CD14-positive monocyte (primary cell): ENCODE data around the gene ZBTB32. TPM values are rescaled to one million over a fixed set of nuclear protein-coding genes. Genes with fewer than 3 reads are reported as not detected.
"Not testable (repeated sequence)": the region's sequence is repeated elsewhere in the genome, so short reads cannot be mapped to it uniquely, and the experiment has no call there.

Source experiments
- DNase-seq, 3 donors: peaks; one replicate each; pipeline ENCODE4 v3.0.0-alpha.2; 2011 to 2022
- H2AFZ ChIP-seq: 2 replicates; pipeline ENCODE4 v1.6.0; 2012; ENCODE audit warnings: mild to moderate bottlenecking, low read depth, low read length, inconsistent platforms; ENCODE audit not compliant: insufficient read depth, poor library complexity, severe bottlenecking
- H3K27ac ChIP-seq, 2 donors: 1 replicate in 1 of 2; 2 replicates in 1 of 2; pipeline ENCODE4 v1.5.1; 2012 to 2013; ENCODE audit warnings: low read length in 2 of 2, control low read depth in 1 of 2, inconsistent platforms in 1 of 2, low read depth in 1 of 2, mild to moderate bottlenecking in 1 of 2
- H3K27me3 ChIP-seq, 2 donors: one replicate each; pipeline versions ENCODE4 v1.6.0 to v1.6.1; 2011 to 2013; ENCODE audit warnings: low read length in 2 of 2; ENCODE audit not compliant: control insufficient read depth in 2 of 2, insufficient read depth in 2 of 2
- H3K36me3 ChIP-seq, 2 donors: replicated peaks in 1 of 2; 1 replicate in 1 of 2; 2 replicates in 1 of 2; pipeline versions ENCODE4 v1.5.1 to v1.6.1; 2012 to 2013; ENCODE audit warnings: low read length in 2 of 2, control low read depth in 1 of 2, inconsistent platforms in 1 of 2, mild to moderate bottlenecking in 1 of 2; ENCODE audit not compliant: insufficient read depth in 2 of 2, control insufficient read depth in 1 of 2
- H3K4me1 ChIP-seq, 2 donors: 1 replicate in 1 of 2; 2 replicates in 1 of 2; pipeline versions ENCODE4 v1.5.1 to v1.6.1; 2012 to 2013; ENCODE audit warnings: low read length in 2 of 2, control low read depth in 1 of 2, inconsistent platforms in 1 of 2, mild to moderate bottlenecking in 1 of 2, moderate library complexity in 1 of 2; ENCODE audit not compliant: insufficient read depth in 2 of 2, control insufficient read depth in 1 of 2
- H3K4me2 ChIP-seq: replicated peaks from 2 replicates; pipeline ENCODE3; 2012; ENCODE audit warnings: low read length, moderate library complexity, mild to moderate bottlenecking; ENCODE audit not compliant: poor library complexity, severe bottlenecking; ENCODE audit errors: extremely low read depth
- H3K4me3 ChIP-seq, 3 experiments: fragments of 200-600 bp in 1 of 3; sonication (generic) in 1 of 3; replicated peaks in 1 of 3; 1 replicate in 2 of 3; 2 replicates in 1 of 3; pipeline ENCODE4 v1.5.1; 2011 to 2013; ENCODE audit warnings: low read length in 3 of 3, mild to moderate bottlenecking in 3 of 3, control low read depth in 2 of 3, low read depth in 2 of 3, inconsistent platforms in 1 of 3, moderate library complexity in 1 of 3
- H3K79me2 ChIP-seq: 2 replicates; pipeline ENCODE4 v1.6.0; 2012; ENCODE audit warnings: mild to moderate bottlenecking, control low read depth, inconsistent platforms, low read length, moderate library complexity; ENCODE audit not compliant: insufficient read depth
- H3K9ac ChIP-seq: 2 replicates; pipeline ENCODE4 v1.6.0; 2017; ENCODE audit warnings: low read length, mild to moderate bottlenecking; ENCODE audit not compliant: insufficient read depth, poor library complexity, severe bottlenecking
- H3K9me3 ChIP-seq, 2 donors: replicated peaks in 1 of 2; 1 replicate in 1 of 2; 2 replicates in 1 of 2; pipeline versions ENCODE4 v1.5.1 to v1.6.1; 2012 to 2013; ENCODE audit warnings: low read length in 2 of 2, control low read depth in 1 of 2; ENCODE audit not compliant: control insufficient read depth in 1 of 2, insufficient read depth in 1 of 2
- H4K20me1 ChIP-seq: 2 replicates; pipeline ENCODE4 v1.6.0; 2012; ENCODE audit warnings: mild to moderate bottlenecking, low read length, control low read depth, moderate library complexity; ENCODE audit not compliant: insufficient read depth
- H3K27ac Mint-ChIP-seq, 7 donors: one replicate each; pipeline ENCODE4 v1.8.0; 2020; ENCODE audit warnings: mild to moderate bottlenecking in 7 of 7, mixed read lengths in 7 of 7, moderate library complexity in 6 of 7, inconsistent platforms in 2 of 7
- H3K27me3 Mint-ChIP-seq, 3 donors: one replicate each; pipeline ENCODE4 v1.8.0; 2021 to 2022; ENCODE audit warnings: low read depth in 3 of 3, mild to moderate bottlenecking in 3 of 3, mixed read lengths in 3 of 3, moderate library complexity in 3 of 3, inconsistent platforms in 1 of 3
- H3K36me3 Mint-ChIP-seq, 2 donors: one replicate each; pipeline ENCODE4 v1.8.0; 2020; ENCODE audit warnings: mixed read lengths in 2 of 2, inconsistent platforms in 1 of 2, mild to moderate bottlenecking in 1 of 2
- H3K4me1 Mint-ChIP-seq: one replicate; pipeline ENCODE4 v1.8.0; 2020; ENCODE audit warnings: mild to moderate bottlenecking, mixed read lengths
- H3K4me3 Mint-ChIP-seq, 2 donors: one replicate each; pipeline ENCODE4 v1.8.0; 2020; ENCODE audit warnings: mild to moderate bottlenecking in 2 of 2, mixed read lengths in 2 of 2, moderate library complexity in 1 of 2
- H3K9me3 Mint-ChIP-seq, 7 donors: one replicate each; pipeline ENCODE4 v1.8.0; 2020 to 2022; ENCODE audit warnings: mixed read lengths in 7 of 7, mild to moderate bottlenecking in 6 of 7, moderate library complexity in 6 of 7, inconsistent platforms in 2 of 7
- WGBS: methylation state at CpG from one replicate; pipeline ENCODE4 v1.1.5; 2013; ENCODE audit warnings: missing lambda C conversion rate; ENCODE audit not compliant: insufficient coverage; 5-methylcytosine and 5-hydroxymethylcytosine counted together
- intact Hi-C, 2 donors: fragments of 100-400 bp; cut with micrococcal nuclease; formaldehyde crosslinking; loops; one replicate each; pipeline versions ENCODE4 v1.15.0 to v1.15.1; 2023
- polyA plus RNA-seq, 3 donors: library from polyadenylated mRNA; depleted of rRNA in 1 of 3; unstranded in 2 of 3; stranded (reverse) in 1 of 3; fragments of 300-500 nt in 2 of 3; fragments of >200 nt in 1 of 3; fragmentation: Illumina TruSeq in 2 of 3; gene quantifications; 1 replicate in 2 of 3; 2 replicates in 1 of 3; pipeline ENCODE4 v1.2.3, GENCODE V29; 2012 to 2021
- TF ChIP-seq, protein P1 (sequence below): fragments of 200-600 bp; IDR thresholded peaks from one replicate; pipeline ENCODE4 v1.8.0; 2022; ENCODE audit warnings: antibody characterized with exemption, mild to moderate bottlenecking

ZBTB32 gene
- polyA plus RNA-seq, 3 donors, result 0.05 TPM; not detected in 2

DNA sequence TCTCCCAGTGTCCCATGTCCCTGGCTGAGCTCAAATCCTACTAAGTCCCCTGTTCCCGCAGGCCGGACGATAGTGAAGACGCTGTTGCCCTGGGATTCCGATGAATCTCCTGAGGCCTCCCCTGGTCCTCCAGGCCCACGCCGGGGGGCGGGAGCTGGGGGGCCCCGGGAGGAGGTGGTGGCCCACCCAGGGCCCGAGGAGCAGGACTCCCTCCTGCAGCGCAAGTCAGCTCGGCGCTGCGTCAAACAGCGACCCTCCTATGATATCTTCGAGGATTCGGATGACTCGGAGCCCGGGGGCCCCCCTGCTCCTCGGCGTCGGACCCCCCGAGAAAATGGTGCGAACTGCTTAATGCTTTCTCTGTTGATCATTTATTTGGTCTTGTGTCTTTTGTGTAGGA, 19.3 kb downstream of the ZBTB32 start:
- Histone ChIP-seq H3K27me3 (no peaks in the 10 kb centered on the region), H4K20me1 (peaks cover 60% of the 10 kb centered on the region), H3K79me2 (peaks cover 27% of the 10 kb centered on the region), H3K9me3 (no peaks in the 10 kb centered on the region), H3K4me1 (peaks cover 8 to 13% of the 10 kb centered on the region in 2 donors), H3K9ac (no peak overlapping the region), H2AFZ (no peak overlapping the region), H3K27ac (no peak overlapping the region), H3K4me3 (no peak overlapping the region), H3K36me3 (peaks cover 82 to 93% of the 10 kb centered on the region in 2 donors), H3K4me2 (no peak overlapping the region)
- Mint-ChIP-seq H3K4me1 (peaks cover 12% of the 10 kb centered on the region), H3K9me3 (no peaks in the 10 kb centered on the region), H3K36me3 (peaks cover 75 to 86% of the 10 kb centered on the region in 2 donors), H3K4me3 (no peak overlapping the region), H3K27me3 (peaks cover 0 to 2% (median 1%) of the 10 kb centered on the region in 3 donors), H3K27ac (no peak overlapping the region)
- intact Hi-C loops, result no loop called here
- WGBS, result 100% methylated on average over 18 of the region's 24 CpGs
- TF ChIP-seq, protein P1, sequence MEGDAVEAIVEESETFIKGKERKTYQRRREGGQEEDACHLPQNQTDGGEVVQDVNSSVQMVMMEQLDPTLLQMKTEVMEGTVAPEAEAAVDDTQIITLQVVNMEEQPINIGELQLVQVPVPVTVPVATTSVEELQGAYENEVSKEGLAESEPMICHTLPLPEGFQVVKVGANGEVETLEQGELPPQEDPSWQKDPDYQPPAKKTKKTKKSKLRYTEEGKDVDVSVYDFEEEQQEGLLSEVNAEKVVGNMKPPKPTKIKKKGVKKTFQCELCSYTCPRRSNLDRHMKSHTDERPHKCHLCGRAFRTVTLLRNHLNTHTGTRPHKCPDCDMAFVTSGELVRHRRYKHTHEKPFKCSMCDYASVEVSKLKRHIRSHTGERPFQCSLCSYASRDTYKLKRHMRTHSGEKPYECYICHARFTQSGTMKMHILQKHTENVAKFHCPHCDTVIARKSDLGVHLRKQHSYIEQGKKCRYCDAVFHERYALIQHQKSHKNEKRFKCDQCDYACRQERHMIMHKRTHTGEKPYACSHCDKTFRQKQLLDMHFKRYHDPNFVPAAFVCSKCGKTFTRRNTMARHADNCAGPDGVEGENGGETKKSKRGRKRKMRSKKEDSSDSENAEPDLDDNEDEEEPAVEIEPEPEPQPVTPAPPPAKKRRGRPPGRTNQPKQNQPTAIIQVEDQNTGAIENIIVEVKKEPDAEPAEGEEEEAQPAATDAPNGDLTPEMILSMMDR, result no peak
- DNase-seq, result no peak

GRCh38 chr19:35724132-35724531, 19.8 kb downstream of the ZBTB32 start:
- H3K4me3 ChIP-seq, DNase-seq, H3K9me3 ChIP-seq, H3K27ac Mint-ChIP-seq, H3K27me3 Mint-ChIP-seq, intact Hi-C loops, H3K9ac ChIP-seq, H3K4me1 ChIP-seq, H3K4me3 Mint-ChIP-seq, H3K9me3 Mint-ChIP-seq, H3K27me3 ChIP-seq, H3K4me2 ChIP-seq, H3K4me1 Mint-ChIP-seq, H2AFZ ChIP-seq, H3K27ac ChIP-seq: not testable (repeated sequence)
- H4K20me1 ChIP-seq, result peaks cover 56% of the 10 kb centered on the region
- H3K36me3 Mint-ChIP-seq, result peaks cover 80 to 90% of the 10 kb centered on the region in 2 donors
- peaks cover 87 to 97% of the 10 kb centered on the region in 2 donors for H3K36me3 ChIP-seq
- peaks cover 22% of the 10 kb centered on the region for H3K79me2 ChIP-seq
- WGBS, result 97% methylated on average over 7 of the region's 7 CpGs
